HL-60 (cell line): ENCODE results near the gene DOCK2.

Experiments used
- DNase-seq, 2 experiments: peaks; one replicate each; pipeline ENCODE4 v3.0.0-alpha.2; 2010 to 2020; ENCODE audit warnings: low read depth in 1 of 2, low spot score in 1 of 2
- H3K27ac ChIP-seq: fragments of 250-450 bp; sonication (Bioruptor Pico); replicated peaks from 2 replicates; pipeline ENCODE4 v1.5.1; 2020; ENCODE audit warnings: mild to moderate bottlenecking, moderate library complexity
- H3K27me3 ChIP-seq: fragments of 250-450 bp; sonication (Bioruptor Pico); 2 replicates; pipeline ENCODE4 v1.5.1; 2021; ENCODE audit warnings: mild to moderate bottlenecking, moderate library complexity; ENCODE audit not compliant: insufficient read depth, poor library complexity, severe bottlenecking
- H3K4me3 ChIP-seq: replicated peaks from 2 replicates; pipeline ENCODE4 v1.5.1; 2011; ENCODE audit warnings: mild to moderate bottlenecking, control low read depth, low read length; ENCODE audit not compliant: insufficient read depth
- CTCF ChIP-seq: IDR thresholded peaks from one replicate; pipeline ENCODE4 v1.5.1; 2011; ENCODE audit warnings: low read length, control low read depth, inconsistent platforms; ENCODE audit not compliant: insufficient read depth
- GABPA ChIP-seq: IDR thresholded peaks from 2 replicates; pipeline ENCODE4 v1.6.1; 2012; ENCODE audit warnings: low read depth
- POLR2AphosphoS5 ChIP-seq: IDR thresholded peaks from 2 replicates; pipeline ENCODE4 v1.6.1; 2012; ENCODE audit warnings: low read depth
- REST ChIP-seq: IDR thresholded peaks from 2 replicates; pipeline ENCODE4 v1.6.1; 2012; ENCODE audit warnings: low read depth; ENCODE audit not compliant: insufficient replicate concordance
- SPI1 ChIP-seq: IDR thresholded peaks from 2 replicates; pipeline ENCODE4 v1.6.1; 2012; ENCODE audit warnings: low read depth, mild to moderate bottlenecking, borderline replicate concordance

DOCK2 gene

GRCh38 chr5:169649486-169649885 is 12.4 kb downstream of the DOCK2 start:
- no peak overlapping the region for H3K27ac ChIP-seq
- no peak for DNase-seq
- H3K4me3 ChIP-seq: no peak overlapping the region
- no peaks in the 10 kb centered on the region for H3K27me3 ChIP-seq
- TF ChIP-seq REST: no peak
- TF ChIP-seq CTCF: no peak
- TF ChIP-seq SPI1: no peak
- TF ChIP-seq POLR2AphosphoS5: no peak
- TF ChIP-seq GABPA: no peak

- Histone ChIP-seq H3K27ac (no peak overlapping the region), H3K4me3 (no peak overlapping the region), H3K27me3 (no peaks in the 10 kb centered on the region)
- TF ChIP-seq REST (no peak), GABPA (no peak), CTCF (no peak), POLR2AphosphoS5 (no peak), SPI1 (no peak)
- DNase-seq: no peak
These were observed 13.7 kb downstream of the DOCK2 start for GRCh38 chr5:169650701-169651331.

- DNase-seq: no peak
- TF ChIP-seq POLR2AphosphoS5 (no peak), REST (no peak), SPI1 (no peak), GABPA (no peak), CTCF (no peak)
- H3K27ac ChIP-seq: no peak overlapping the region
- no peaks in the 10 kb centered on the region for H3K27me3 ChIP-seq
- H3K4me3 ChIP-seq: no peak overlapping the region
These were observed 14.5 kb downstream of the DOCK2 start for GRCh38 chr5:169651526-169651925.
